ENCODE measurements around the gene NHLRC1. TPM values are rescaled to one million over a fixed set of nuclear protein-coding genes. Genes with fewer than 3 reads are reported as not detected.
A peak's percentile ranks its signal among the peaks of the same experiment; 100 is the strongest.

The NHLRC1 gene
- total and polyA plus RNA-seq, 9 of the 15 experiments (the other 6 are each of a cell fraction or from before 2014, with no cell fraction given): not detected

- TF ChIP-seq SAFB (IDR thresholded peaks at IDR 0.05; ENCODE audit: borderline replicate concordance, low read depth, low read length) (peak; percentile 42; the same call in 1 of the 2 replicates), ZKSCAN8 (CRISPR knock-in tag; IDR thresholded peaks at IDR 0.05) (no peak), SRF (CRISPR knock-in tag; IDR thresholded peaks at IDR 0.05) (peak in 1 of 2 experiments; percentile 88; a peak in 2 of 4 replicates), ZNF431 (CRISPR knock-in tag; IDR thresholded peaks at IDR 0.05) (no peak), ASH1L (IDR thresholded peaks at IDR 0.05; ENCODE audit: borderline replicate concordance, low read depth, partially characterized antibody) (no peak), ZNF274 (IDR thresholded peaks at IDR 0.05; ENCODE audit: borderline replicate concordance, low read depth, low read length) (no peak), ZNF639 (CRISPR knock-in tag; conservative IDR thresholded peaks at IDR 0.05 in 1 of 2, IDR thresholded peaks at IDR 0.05 in 1 of 2) (peak in 1 of 2 experiments; percentile 91; a peak in 2 of 4 replicates), SPI1 (IDR thresholded peaks at IDR 0.05; ENCODE audit: borderline replicate concordance, low read depth, low read length) (peak; percentile 86), NFIC (IDR thresholded peaks at IDR 0.05) (no peak), PYGO2 (tag; IDR thresholded peaks at IDR 0.05) (no peak), ZC3H8 (IDR thresholded peaks at IDR 0.05) (no peak), ZKSCAN3 (CRISPR knock-in tag; IDR thresholded peaks at IDR 0.05) (no peak), ATF2 (CRISPR knock-in tag; IDR thresholded peaks at IDR 0.05) (no peak), CREB3 (tag; conservative IDR thresholded peaks at IDR 0.05; ENCODE audit: low read depth) (no peak), SRSF7 (optimal IDR thresholded peaks at IDR 0.05; ENCODE audit: low read depth, low read length) (no peak), TEAD1 (CRISPR knock-in tag; IDR thresholded peaks at IDR 0.05) (peak in 1 of 2 experiments; percentile 67; a peak in 1 of 4 replicates), ZNF217 (CRISPR knock-in tag; IDR thresholded peaks at IDR 0.05) (no peak), ZNF589 (CRISPR knock-in tag; IDR thresholded peaks at IDR 0.05; ENCODE audit: low read depth) (no peak), RBM25 (IDR thresholded peaks at IDR 0.05; ENCODE audit: low read depth, low read length, severe bottlenecking) (no peak), HMGN3 (IDR thresholded peaks at IDR 0.05; ENCODE audit: borderline replicate concordance, extremely low read depth, insufficient read length, low read depth, low read length) (peak; percentile 83), CHD2 (IDR thresholded peaks at IDR 0.05; ENCODE audit: low read depth, low read length) (no peak), SP1 (CRISPR knock-in tag; IDR thresholded peaks at IDR 0.05) (peak; percentile 94), ZBTB43 (CRISPR knock-in tag; IDR thresholded peaks at IDR 0.05) (no peak)
Observed at GRCh38 chr6:18155150-18155863, 32.8 kb upstream of the NHLRC1 start, which contains the start of gene KDM1B (continued).

Data from K562 (cell line).